Esophagus muscularis mucosa (tissue), 4 donors: ENCODE measurements around the gene UBE2E2. TPM values are rescaled to one million over a fixed set of nuclear protein-coding genes. Genes with fewer than 3 reads are reported as not detected.
A peak's percentile ranks its signal among the peaks of the same experiment; 100 is the strongest.

ENCODE experiments used
- DNase-seq: peaks from one replicate; pipeline ENCODE4 v3.0.0-alpha.2; 2017; ENCODE audit errors: extremely low spot score
- H3K27ac ChIP-seq, 4 donors: fragments of 200-600 bp; sonication (generic); replicated peaks in 1 of 4; 1 replicate in 3 of 4; 2 replicates in 1 of 4; pipeline ENCODE4 v1.5.1; 2016 to 2019; ENCODE audit warnings: mild to moderate bottlenecking in 1 of 4
- H3K27me3 ChIP-seq, 4 donors: fragments of 200-600 bp; sonication (generic); one replicate each; pipeline versions ENCODE4 v1.5.1 to v1.6.0; 2016 to 2019
- H3K36me3 ChIP-seq, 4 donors: fragments of 200-600 bp; sonication (generic); one replicate each; pipeline ENCODE4 v1.5.1; 2016 to 2019
- H3K4me1 ChIP-seq, 4 donors: fragments of 200-600 bp; sonication (generic); one replicate each; pipeline ENCODE4 v1.5.1; 2016 to 2019
- H3K4me3 ChIP-seq, 4 donors: fragments of 200-600 bp; sonication (generic); 1 replicate in 2 of 4; 2 replicates in 2 of 4; pipeline ENCODE4 v1.5.1; 2016 to 2019; ENCODE audit warnings: mild to moderate bottlenecking in 4 of 4, moderate library complexity in 1 of 4
- H3K9me3 ChIP-seq, 4 donors: fragments of 200-600 bp; sonication (generic); 1 replicate in 3 of 4; 2 replicates in 1 of 4; pipeline ENCODE4 v1.5.1; 2016 to 2019
- EP300 ChIP-seq: sonication (generic); formaldehyde crosslinking; IDR thresholded peaks from one replicate; pipeline ENCODE4 v1.6.1; 2017; ENCODE audit warnings: antibody characterized with exemption
- POLR2A ChIP-seq: fragments of 450-650 bp; IDR thresholded peaks from one replicate; pipeline ENCODE4 v1.6.1; 2017; ENCODE audit warnings: antibody characterized with exemption, moderate library complexity, mild to moderate bottlenecking, low read depth
- POLR2AphosphoS5 ChIP-seq, 2 donors: sonication (generic); formaldehyde crosslinking; IDR thresholded peaks; one replicate each; pipeline ENCODE4 v1.6.1; 2017; ENCODE audit warnings: antibody characterized with exemption in 2 of 2
- WGBS: methylation state at CpG from one replicate; pipeline ENCODE4 v1.1.5; 2018; 5-methylcytosine and 5-hydroxymethylcytosine counted together
- intact Hi-C: fragments of 100-400 bp; cut with DNase I; formaldehyde crosslinking; loops from one replicate; pipeline ENCODE4 v1.15.1; 2023
- total RNA-seq, 4 donors: library from RNA; depleted of rRNA; stranded (reverse); fragments of >200 nt; gene quantifications; one replicate each; pipeline versions ENCODE4 v1.1.0 to v1.2.1, GENCODE V29; 2016
- TF ChIP-seq, protein P1 (sequence below), 3 experiments: fragments of 200-600 bp in 2 of 3; fragments of 450-650 bp in 1 of 3; sonication (generic) in 2 of 3; IDR thresholded peaks; one replicate each; pipeline ENCODE4 v1.5.1; 2017 to 2019; ENCODE audit warnings: antibody characterized with exemption in 3 of 3, mild to moderate bottlenecking in 2 of 3, moderate library complexity in 1 of 3

UBE2E2 gene
- total RNA-seq, 4 donors from 2014 or later: 53.5 to 143 (median 90.3) TPM

DNA sequence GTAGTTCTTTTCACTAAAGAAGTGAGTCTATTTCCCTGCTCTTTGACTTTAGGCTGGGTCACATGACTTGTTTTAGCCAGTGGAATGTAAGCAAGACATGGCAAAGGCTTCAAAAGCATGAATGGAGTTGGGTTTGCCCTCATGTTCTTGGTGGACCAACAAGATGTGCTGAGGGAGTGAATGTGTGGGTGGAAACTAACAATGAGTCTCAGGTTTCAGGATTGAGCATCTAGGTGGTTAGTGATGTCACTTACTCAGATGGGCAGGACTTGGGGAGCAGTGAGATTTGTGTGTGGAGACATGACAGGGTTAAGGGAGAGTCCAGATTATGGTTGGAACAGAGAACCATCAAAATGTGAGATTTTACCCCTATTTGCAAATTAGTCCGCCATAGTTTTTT, 421.2 kb downstream of the UBE2E2 start:
- DNase-seq: no peak
- TF ChIP-seq EP300: no peak
- TF ChIP-seq POLR2A: no peak
- TF ChIP-seq, protein P1, sequence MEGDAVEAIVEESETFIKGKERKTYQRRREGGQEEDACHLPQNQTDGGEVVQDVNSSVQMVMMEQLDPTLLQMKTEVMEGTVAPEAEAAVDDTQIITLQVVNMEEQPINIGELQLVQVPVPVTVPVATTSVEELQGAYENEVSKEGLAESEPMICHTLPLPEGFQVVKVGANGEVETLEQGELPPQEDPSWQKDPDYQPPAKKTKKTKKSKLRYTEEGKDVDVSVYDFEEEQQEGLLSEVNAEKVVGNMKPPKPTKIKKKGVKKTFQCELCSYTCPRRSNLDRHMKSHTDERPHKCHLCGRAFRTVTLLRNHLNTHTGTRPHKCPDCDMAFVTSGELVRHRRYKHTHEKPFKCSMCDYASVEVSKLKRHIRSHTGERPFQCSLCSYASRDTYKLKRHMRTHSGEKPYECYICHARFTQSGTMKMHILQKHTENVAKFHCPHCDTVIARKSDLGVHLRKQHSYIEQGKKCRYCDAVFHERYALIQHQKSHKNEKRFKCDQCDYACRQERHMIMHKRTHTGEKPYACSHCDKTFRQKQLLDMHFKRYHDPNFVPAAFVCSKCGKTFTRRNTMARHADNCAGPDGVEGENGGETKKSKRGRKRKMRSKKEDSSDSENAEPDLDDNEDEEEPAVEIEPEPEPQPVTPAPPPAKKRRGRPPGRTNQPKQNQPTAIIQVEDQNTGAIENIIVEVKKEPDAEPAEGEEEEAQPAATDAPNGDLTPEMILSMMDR (IDR thresholded peaks at IDR 0.05): no peak
- TF ChIP-seq POLR2AphosphoS5 (IDR thresholded peaks at IDR 0.05): no peak
- no peaks in the 10 kb centered on the region for H3K27me3 ChIP-seq
- H3K4me3 ChIP-seq: no peak overlapping the region
- intact Hi-C loops: no loop called here
- H3K9me3 ChIP-seq: peaks cover 0 to 19% (median 2%) of the 10 kb centered on the region in 4 donors
- H3K27ac ChIP-seq: no peak overlapping the region
- WGBS: 88% methylated on average over 1 of the region's 1 CpG
- H3K4me1 ChIP-seq: no peaks in the 10 kb centered on the region
- no peaks in the 10 kb centered on the region for H3K36me3 ChIP-seq

- Histone ChIP-seq H3K9me3 (peaks cover 0 to 19% (median 2%) of the 10 kb centered on the region in 4 donors), H3K36me3 (no peaks in the 10 kb centered on the region), H3K4me1 (no peaks in the 10 kb centered on the region), H3K27me3 (no peaks in the 10 kb centered on the region), H3K4me3 (no peak overlapping the region), H3K27ac (no peak overlapping the region)
- intact Hi-C loops: no loop called here
- DNase-seq: no peak
- TF ChIP-seq EP300 (no peak), POLR2A (no peak), POLR2AphosphoS5 (IDR thresholded peaks at IDR 0.05) (no peak)
- TF ChIP-seq, protein P1 (IDR thresholded peaks at IDR 0.05): no peak
- 100% methylated on average over 1 of the region's 2 CpGs for whole genome bisulfite sequencing
Measured at GRCh38 chr3:23626442-23626841, 423.3 kb downstream of the UBE2E2 start.

- Histone ChIP-seq H3K27ac (no peak overlapping the region), H3K9me3 (peaks cover 0 to 9% (median 2%) of the 10 kb centered on the region in 4 donors), H3K4me3 (no peak overlapping the region), H3K36me3 (no peaks in the 10 kb centered on the region), H3K27me3 (no peaks in the 10 kb centered on the region), H3K4me1 (no peaks in the 10 kb centered on the region)
- TF ChIP-seq, protein P1 (IDR thresholded peaks at IDR 0.05): no peak
- TF ChIP-seq EP300 (no peak), POLR2A (no peak), POLR2AphosphoS5 (IDR thresholded peaks at IDR 0.05) (no peak)
- 88% methylated on average over 5 of the region's 5 CpGs for WGBS
- intact Hi-C loops: no loop called here
- peak; percentile 66 for DNase-seq
Measured at GRCh38 chr3:23629181-23629894, 426.2 kb downstream of the UBE2E2 start.

DNA sequence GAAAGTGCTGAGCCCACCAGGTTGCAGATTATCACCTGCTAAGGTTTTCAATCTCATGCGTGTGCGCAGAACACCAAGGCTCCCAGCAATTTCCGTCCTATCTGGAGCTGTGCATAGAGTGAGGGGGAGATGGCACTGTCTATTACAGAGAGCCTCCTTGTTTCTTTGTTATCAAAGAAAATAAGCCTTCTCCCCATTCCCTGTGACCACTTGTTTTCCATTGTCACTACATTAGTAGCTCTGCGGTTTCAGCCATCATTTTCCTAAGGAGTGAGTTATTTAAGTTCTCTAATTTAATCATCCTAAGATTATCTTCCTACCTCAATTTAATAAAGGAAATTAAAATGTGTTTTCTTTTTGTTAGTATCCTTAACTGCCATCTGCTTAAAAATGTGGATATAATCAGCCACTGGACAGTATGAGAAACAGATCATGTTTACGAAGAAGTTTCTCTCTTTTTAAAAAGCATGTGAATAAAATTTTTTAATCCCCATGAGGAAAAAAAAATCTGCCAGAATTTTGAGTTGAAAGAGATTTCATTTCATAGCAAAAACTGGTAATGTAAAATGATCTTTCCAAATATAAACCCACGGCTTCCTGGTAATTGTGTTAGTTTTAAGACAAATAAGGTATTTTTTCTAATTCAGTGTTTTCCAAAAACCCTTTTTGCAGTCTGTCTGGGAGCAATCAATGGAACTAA, 430.3 kb downstream of the UBE2E2 start:
- TF ChIP-seq POLR2AphosphoS5 (IDR thresholded peaks at IDR 0.05): no peak
- TF ChIP-seq EP300: no peak
- intact Hi-C loops: no loop called here
- no peaks in the 10 kb centered on the region for H3K27me3 ChIP-seq

GRCh38 chr3:23637339-23637738, 434.2 kb downstream of the UBE2E2 start:
- Histone ChIP-seq H3K27me3 (no peaks in the 10 kb centered on the region), H3K36me3 (no peaks in the 10 kb centered on the region), H3K27ac (no peak overlapping the region), H3K4me3 (no peak overlapping the region), H3K4me1 (no peaks in the 10 kb centered on the region), H3K9me3 (peaks cover 0 to 5% (median 0%) of the 10 kb centered on the region in 4 donors)
- DNase-seq: no peak
- intact Hi-C loops: no loop called here
- WGBS: 97% methylated on average over 3 of the region's 3 CpGs
- TF ChIP-seq, protein P1 (IDR thresholded peaks at IDR 0.05): no peak
- TF ChIP-seq EP300 (no peak), POLR2AphosphoS5 (IDR thresholded peaks at IDR 0.05) (no peak)

More for the DNA sequence above, 430.3 kb downstream of the UBE2E2 start:
- H3K36me3 ChIP-seq: no peaks in the 10 kb centered on the region
- DNase-seq: peak; percentile 57
- H3K27ac ChIP-seq: no peak overlapping the region
- H3K4me3 ChIP-seq: no peak overlapping the region
- H3K9me3 ChIP-seq: peaks cover 0 to 5% (median 0%) of the 10 kb centered on the region in 4 donors
- WGBS: 86% methylated on average over 6 of the region's 6 CpGs
- H3K4me1 ChIP-seq: no peaks in the 10 kb centered on the region
